RPMI7951 (cell line): ENCODE results near the gene MARCHF7. TPM values are rescaled to one million over a fixed set of nuclear protein-coding genes. Genes with fewer than 3 reads are reported as not detected.
"Not testable (repeated sequence)": the region's sequence is repeated elsewhere in the genome, so short reads cannot be mapped to it uniquely, and the experiment has no call there.

Experiments used
- DNase-seq: peaks from one replicate; pipeline ENCODE4 v3.0.0-alpha.2; 2012; ENCODE audit warnings: low read depth
- total RNA-seq: library from RNA; depleted of rRNA; stranded (reverse); fragments of >200 nt; shearing (Covaris generic); gene quantifications from 2 replicates; pipeline ENCODE4 v1.2.3, GENCODE V29; 2014

MARCHF7 gene
- total RNA-seq, 1 experiment from 2014 or later, result 134 TPM

DNA sequence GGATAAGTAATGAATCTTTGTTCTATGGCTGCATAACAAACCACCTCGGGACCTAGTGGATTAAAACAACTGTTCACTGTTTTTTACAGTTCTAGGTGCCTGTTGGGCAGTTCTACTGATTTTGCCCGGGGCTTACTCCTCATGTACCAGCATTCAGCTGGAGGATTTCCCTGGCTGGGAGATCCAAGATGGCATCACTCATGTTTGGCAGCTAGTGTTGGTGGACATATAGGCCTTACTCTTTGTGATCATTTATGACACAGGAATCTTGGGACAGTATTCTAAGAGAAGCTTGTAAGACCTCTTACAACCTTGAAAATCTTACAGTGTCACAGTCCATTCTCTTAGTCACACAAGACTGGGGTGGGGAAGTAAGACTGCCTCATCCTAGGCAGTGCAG is 4.6 kb downstream of the MARCHF7 start:
- DNase-seq, result no peak

DNA sequence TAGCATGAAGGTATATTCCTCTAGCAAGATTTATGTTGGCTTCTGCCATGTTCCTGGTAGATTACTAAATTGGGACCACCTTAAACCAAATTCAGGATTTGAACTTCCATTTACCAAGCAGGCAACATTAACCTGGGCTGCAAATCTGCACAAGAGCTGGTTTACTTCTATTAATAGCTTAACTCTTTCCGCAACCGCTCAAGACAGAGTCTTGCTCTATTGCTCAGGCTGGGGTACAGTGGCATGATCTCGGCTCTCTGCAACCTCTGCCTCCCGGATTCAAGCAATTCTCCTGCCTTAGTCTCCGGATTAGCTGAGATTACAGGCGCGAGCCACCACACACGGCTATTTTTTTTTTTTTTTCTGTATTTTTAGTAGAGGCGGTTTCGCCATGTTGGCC is 8.4 kb downstream of the MARCHF7 start:
- DNase-seq, result no peak

DNA sequence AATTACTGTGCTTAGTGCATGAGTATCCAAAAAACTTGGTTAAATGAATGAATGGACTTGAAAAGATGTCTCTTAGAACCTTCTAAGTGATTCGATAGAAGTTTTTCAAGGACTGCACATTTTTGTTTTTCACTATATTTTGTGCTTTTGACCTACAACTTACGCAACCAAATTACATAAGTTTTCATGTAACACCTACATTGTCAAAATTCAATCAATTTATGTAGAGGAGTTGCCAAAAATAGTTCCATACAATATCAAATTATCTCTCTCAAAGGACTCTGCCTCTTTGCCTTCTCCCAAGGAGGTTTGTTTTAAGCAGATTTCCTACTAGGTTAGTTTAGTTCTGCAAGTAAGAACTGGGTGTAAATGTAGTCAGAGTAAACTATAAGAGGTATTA is 10.3 kb downstream of the MARCHF7 start:
- DNase-seq, result no peak

DNA sequence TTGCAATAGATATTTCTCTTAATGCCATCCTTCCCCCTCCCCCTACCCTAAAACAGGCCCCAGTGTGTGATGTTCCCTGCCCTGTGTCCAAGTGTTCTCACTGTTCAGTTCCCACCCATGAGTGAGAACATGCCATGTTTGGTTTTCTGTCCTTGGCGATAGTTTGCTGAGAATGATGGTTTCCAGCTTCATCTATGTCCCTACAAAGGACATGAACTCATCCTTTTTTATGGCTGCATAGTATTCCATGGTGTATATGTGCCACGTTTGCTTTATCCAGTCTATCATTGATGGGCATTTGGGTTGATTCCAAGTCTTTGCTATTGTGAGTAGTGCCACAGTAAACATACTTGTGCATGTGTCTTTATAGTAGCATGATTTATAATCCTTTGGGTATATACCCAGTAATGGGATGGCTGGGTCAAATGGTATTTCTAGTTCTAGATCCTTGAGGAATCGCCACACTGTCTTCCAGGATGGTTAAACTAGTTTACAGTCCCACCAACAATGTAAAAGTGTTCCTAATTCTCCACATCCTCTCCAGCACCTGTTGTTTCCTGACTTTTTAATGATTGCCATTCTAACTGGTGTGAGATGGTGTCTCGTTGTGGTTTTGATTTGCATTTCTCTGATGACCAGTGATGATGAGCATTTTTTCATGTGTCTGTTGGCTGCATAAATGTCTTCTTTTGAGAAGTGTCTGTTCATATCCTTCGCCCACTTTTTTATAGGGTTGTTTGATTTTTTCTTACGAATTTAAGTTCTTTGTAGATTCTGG is 12.7 kb downstream of the MARCHF7 start:
- DNase-seq, result not testable (repeated sequence)

DNA sequence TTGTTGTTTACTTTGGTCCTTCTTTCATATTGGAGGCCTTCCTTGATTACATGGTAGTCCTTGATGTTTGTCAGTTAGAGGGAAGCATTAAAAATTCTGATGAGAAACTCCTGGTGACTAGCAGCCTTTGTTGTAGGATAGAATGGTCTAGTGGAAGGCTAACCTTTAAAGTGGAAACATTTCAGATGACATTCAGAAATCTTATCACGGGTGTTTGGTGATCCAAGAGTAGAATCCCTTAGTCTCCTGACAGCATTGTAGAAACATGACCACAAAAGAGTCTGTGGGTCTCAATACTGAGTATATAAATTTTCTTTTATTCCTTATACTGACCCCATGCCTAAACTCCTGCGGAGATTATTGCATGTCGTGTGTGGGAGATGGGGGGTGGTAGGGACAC is 13.4 kb downstream of the MARCHF7 start:
- DNase-seq, result no peak

DNA sequence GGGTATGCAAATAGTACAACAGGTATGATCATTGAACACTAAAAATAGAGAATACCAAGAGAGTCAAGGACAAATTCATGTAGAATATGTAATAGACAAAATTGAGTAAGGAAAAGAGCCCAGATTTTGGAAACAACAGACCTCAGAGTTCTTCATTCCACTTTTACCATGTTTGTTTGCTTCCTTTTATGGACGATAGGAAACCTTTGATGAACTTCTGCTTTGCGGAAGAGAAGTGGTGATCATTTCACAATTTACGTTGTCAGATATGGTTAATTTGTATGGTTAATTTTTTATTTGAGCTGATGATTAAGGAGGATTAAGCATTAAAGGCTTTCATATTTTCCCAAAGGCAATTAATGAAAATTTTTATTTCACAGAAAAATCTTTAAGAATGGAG is 16.3 kb downstream of the MARCHF7 start:
- no peak for DNase-seq

DNA sequence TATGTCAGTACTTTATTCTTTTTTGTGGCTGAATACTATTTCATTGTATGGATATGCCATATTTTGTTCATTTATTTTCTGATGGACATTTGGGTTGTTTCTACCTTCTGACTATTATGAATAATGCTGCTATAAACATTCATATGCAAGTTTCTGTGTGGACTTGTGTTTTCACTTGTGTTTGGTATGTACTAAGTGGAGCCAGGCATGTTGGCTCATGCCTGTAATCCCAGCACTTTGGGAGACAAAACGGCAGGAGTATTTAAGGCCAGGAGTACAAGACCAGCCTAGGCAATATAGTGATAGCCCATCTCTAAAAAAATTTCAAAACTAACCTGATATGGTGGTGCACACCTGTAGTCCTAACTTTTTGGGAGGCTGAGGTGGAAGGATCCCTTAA is 23.3 kb downstream of the MARCHF7 start:
- no peak for DNase-seq

DNA sequence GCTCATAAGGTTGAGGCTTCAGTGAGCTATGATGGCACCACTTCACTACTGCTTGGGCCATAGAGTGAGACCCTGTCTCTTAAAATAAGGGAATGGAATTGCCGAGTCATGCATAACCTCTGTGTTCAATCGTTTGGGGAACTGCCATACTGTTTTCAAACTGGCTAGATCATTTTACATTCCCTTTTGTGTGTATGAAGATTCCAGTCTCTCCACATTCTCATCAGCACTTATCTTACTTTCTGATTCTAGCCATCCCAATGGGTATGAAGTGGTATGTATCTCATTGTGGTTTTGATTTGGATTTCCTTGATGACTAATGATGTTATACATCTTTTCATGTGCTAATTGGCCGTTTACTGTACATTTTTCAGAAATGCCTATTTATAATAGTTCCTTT is 23.7 kb downstream of the MARCHF7 start:
- peak; percentile 45 for DNase-seq

DNA sequence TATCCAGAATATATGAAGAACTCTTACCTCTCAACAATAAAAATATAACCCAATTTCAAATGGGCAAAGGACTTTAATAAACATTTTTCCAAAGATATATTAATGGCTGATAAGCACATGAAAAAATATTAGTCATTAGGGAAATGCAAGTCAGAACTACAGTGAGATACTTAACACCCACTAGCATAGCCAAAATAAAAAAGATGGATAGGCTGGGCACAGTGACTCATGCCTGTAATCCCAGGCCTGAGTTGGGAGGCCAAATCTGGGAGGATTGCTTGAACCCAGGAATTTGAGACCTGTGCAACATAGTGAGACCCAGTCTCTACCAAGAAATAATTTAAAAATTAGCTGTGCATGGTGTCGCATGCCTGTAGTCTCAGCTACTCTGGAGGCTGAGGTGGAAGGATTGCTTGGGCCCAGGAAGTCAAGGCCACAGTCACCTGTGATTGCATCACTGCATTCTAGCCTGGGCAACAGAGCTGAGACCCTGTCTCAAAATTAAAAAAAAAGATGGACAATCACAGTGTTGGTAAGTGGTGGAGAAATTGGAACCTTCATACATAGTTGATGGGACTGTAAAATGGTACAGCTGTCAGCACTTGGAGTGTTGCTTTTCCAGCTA is 25.1 kb downstream of the MARCHF7 start:
- no peak for DNase-seq

DNA sequence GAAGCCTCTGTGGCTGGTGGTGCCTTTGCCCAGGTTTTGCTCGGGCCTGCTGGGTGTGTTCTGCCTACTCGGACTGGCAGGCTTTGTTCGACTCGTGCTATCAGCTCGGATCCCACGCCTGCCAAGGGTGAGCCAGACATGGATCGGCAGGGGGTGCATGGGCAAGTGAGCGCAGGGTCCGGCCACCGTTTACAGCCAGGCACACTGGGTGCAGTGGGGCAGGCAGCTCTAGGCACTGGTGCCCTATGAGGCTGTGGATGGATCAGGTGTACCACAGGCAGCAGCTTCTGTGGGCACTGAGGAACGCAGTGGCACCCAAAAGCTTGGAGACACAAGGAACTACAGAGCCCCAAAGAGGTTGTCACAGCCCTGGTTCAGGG is 25.6 kb downstream of the MARCHF7 start:
- DNase-seq, result no peak

DNA sequence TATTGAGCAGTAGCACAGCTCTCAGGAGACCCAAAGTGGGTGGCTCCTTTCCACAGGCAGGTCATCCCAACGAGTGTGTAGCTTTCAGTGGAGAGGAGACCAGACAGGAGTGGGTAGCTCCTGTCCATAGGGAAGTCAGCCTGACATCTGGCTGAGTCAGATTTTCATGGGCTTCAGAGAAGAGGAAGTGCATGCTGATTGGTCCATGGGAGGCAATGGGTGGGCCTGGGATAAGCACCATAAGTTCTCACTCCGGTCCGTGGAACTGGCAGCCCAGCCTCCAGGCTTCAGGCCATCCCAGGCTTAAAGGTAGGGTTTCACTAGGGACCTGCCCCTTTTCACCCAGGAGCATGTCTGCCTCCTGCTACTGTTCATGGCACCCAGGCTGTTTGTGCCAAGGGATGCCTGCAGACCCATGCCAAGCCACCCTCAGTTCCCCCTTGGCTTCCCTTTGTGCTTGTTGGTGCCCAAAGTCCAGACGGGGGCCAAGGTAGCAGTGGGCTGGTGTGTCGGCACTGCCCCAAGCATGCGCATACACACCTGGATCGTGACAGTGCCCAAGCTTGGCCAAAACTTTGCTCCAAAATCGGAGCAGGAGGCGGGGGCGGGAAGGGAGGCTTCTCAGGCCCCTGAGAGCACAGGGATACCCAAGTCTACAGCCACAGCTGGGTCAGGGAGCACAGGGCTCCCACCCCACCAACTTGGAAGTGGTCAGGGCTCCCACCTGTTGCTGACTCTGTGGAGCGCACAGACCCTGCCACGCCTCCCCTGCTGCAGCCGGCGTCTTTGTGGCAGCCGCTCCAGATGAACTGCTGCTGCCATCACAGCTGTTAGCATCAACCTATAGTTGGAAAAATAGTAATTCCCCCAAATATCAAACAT is 26.4 kb downstream of the MARCHF7 start:
- DNase-seq, result no peak

DNA sequence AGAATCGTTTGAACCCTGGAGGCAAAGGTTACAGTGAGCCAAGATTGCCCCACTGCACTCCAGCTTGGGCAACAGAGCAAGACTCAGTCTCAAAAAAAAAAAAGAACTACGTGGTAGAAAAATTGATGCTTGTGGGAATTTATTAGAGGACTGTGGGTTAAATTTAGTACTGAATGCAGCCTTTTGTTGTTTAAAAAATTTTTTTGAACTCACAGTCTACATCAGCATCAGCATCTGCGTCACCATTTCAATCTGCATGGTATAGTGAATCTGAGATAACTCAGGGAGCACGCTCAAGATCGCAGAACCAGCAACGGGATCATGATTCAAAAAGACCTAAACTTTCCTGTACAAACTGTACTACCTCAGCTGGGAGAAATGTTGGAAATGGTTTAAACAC is 30.5 kb downstream of the MARCHF7 start:
- DNase-seq, result no peak

DNA sequence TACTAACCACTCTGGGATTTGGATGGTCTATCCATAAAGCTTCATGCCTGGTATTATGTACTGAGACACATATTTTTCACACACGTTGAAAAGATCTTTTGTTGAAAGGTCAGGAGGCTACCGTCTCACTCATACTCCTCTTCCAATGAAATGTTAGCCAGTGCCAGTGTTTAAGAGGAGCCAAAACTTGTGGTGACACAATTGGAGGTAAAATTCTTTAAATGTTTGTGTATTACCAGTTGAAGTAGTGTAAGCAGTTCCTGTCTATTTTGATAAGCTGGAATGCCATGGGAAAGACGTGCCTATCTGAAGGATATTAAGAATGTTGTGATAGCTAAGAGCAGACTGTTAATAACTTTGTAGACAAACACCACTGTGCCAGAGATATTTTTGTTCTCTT is 32.1 kb downstream of the MARCHF7 start:
- peak; percentile 33 for DNase-seq

DNA sequence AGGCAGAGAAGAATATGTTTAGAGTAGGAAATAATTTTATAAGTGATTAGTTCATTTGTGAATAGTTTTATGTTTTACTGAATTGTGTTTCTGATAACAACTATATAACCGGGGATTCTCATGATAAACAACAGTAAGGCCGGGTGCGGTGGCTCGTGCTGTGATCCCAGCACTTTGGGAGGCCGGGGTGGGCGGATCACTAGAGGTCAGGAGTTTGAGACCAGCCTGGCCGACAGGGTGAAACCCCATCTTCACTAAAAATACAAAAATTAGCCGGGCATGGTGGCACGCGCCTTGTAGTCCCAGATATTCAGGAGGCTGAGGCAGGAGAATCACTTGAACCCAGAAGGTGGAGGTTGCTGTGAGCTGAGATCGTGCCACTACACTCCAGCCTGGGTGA is 32.9 kb downstream of the MARCHF7 start:
- not testable (repeated sequence) for DNase-seq

DNA sequence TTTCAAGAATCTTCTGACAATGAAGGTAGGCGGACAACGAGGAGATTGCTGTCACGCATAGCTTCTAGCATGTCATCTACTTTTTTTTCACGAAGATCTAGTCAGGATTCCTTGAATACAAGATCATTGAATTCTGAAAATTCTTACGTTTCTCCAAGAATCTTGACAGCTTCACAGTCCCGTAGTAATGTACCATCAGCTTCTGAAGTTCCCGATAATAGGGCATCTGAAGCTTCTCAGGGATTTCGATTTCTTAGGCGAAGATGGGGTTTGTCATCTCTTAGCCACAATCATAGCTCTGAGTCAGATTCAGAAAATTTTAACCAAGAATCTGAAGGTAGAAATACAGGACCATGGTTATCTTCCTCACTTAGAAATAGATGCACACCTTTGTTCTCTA is 35.8 kb downstream of the MARCHF7 start:
- no peak for DNase-seq

DNA sequence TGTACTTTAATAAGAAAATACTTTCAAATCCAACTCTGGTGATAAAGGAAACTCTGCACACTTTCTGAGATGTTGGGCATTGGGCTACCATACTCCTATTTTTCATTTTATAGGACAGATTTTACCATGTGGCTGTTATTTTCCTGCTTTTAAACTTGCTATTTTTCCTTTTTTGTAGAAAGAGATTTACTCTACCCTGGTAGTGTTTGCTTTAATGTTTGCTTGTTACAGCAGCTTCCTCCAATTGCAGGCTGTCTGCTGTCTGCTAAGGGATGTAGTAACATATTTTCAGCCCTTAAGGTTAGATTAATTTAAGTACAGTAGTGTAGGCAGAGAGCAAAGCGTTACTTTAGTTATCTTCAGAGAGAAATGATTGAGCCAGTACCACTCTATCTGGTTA is 38.6 kb downstream of the MARCHF7 start:
- DNase-seq, result no peak

DNA sequence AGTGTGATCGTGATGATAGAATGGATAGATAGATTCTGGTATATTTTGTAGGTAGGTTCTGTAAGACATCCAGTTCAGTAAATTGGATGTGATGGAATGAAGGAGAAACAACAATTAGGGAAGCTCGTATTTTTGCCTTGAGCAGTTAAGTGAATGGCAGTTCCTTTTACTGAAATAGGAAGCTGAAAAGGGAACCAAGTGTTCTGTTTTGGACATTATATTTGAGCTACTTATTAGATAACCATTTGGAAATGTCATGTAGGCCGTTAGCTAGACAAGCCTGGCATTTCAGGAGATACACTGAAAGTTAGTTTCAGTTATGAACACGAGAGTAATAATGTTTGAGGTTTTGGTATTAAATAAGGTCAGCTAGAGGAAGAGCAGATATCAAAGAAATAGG is 41.5 kb downstream of the MARCHF7 start:
- DNase-seq, result no peak

DNA sequence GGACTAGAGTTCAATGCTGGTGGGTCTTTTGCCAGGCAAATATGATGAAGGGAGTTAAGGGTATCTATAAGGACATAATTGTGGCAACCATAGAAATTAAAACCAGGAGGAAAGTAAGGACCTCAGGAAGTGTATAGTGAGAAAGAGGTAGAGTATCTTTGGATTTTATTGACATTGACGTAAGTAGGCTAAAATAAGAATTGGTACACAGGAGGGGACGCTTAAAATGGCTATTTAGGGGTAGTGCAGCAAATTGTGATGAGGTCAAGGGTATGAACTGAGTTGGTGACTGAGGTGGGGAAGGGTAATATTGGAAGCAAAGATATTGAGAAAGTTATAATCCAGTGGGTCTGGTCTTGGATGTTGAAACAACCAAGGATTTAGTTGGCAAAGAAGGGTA is 42.7 kb downstream of the MARCHF7 start:
- DNase-seq, result no peak

DNA sequence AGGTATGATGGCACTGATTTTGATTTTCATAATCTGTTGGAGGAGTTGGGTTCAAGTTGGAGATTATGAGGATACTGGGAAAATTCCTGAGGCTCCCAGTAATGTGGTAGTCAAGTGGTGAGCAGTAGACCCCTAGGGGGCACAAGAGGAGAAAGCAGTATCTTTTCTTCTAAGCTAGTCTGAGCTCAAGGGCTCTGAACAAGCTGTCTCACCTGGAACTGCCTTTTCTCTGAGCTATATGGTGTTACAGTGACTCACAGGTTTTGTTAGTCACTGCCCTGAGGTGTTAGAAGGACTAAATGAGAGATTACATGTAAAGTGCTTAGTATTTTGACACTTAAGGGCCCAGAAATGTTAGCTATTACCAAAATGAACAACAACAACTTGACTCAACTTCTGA is 43.5 kb downstream of the MARCHF7 start:
- DNase-seq, result peak; percentile 73

DNA sequence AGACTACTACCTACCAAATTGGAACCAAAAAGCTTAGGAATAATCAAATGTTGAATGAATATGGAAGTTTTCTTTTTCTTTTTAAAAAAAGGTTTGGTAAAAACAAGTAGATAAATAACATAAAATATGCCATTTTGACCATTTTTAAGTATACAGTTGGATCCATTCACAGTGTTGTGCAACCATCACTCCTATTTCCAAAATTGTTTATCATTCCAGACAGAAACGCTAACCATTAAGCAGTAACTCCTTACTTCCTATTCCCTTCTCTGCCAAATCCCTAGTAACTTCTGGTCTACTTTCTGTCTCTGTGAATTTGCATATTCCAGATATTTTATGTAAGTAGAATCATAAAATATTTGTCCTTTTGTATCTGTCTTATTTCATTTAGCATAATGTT is 45.9 kb downstream of the MARCHF7 start:
- no peak for DNase-seq

DNA sequence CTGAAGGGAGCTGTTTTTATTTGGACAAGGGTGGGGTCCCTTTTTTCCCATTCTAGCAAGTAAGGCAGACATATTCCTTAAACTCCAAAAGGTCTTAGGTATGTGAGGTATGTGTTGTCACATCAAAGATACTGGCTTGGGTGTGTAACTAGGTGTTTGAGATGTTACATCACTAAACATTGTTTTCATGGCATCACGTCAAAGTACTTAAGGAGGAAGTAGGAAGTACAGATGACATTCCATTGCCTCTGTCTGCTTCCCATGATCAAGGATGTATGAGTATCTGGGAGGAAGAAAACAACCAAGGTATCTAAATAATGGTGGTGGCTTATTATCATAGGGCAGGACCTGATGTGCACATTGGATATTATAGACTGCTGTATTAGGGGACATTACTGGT is 46.4 kb downstream of the MARCHF7 start:
- no peak for DNase-seq

DNA sequence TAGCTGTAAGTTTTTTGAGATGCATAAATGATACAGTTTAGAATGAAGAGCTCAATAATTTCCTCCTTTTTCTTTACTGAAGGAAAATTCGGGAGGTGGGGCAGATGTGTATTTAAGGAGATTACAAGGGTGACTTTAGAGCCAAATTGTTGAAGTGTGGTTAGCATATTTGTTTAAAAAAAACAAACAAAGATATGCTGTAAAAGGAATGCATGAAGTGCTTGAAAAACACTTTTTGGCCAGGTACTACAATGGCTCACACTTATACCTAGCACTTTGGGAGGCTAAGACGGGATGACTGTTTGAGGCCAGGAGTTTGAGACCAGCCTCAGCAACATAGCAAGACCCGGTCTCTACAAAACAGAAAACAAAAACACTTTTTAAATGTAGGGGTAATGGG is 47.3 kb downstream of the MARCHF7 start:
- no peak for DNase-seq

DNA sequence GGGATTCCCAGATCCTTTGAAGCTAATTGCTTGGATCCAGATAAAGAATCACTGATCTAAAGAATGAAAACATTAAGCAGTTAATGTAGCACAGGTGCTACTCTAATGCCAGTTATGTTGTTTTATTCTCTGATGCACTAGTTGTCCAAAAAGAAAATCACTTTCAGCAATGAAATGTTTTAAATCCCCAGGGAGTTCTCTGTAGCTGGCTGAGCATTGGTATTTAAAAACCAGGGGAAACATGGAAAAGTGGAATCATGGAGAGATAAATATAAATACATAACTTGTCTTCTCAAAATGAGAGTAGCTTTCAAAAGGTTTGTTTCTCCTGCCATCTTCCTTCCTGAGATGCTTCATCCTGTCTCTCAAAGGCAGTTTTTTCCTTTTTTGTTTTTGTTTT is 48.0 kb downstream of the MARCHF7 start:
- DNase-seq, result no peak
